HG03439 (cell line): Measurements from ENCODE around the gene DROSHA.
"Not testable (repeated sequence)": the region's sequence is repeated elsewhere in the genome, so short reads cannot be mapped to it uniquely, and the experiment has no call there.

Experiments
- ATAC-seq: cut with Tn5 transposase; IDR thresholded peaks from one replicate; pipeline ENCODE4 v1.9.1; 2021; ENCODE audit warnings: mild to moderate bottlenecking, moderate library complexity; ENCODE audit not compliant: unreplicated experiment

Gene DROSHA, protein sequence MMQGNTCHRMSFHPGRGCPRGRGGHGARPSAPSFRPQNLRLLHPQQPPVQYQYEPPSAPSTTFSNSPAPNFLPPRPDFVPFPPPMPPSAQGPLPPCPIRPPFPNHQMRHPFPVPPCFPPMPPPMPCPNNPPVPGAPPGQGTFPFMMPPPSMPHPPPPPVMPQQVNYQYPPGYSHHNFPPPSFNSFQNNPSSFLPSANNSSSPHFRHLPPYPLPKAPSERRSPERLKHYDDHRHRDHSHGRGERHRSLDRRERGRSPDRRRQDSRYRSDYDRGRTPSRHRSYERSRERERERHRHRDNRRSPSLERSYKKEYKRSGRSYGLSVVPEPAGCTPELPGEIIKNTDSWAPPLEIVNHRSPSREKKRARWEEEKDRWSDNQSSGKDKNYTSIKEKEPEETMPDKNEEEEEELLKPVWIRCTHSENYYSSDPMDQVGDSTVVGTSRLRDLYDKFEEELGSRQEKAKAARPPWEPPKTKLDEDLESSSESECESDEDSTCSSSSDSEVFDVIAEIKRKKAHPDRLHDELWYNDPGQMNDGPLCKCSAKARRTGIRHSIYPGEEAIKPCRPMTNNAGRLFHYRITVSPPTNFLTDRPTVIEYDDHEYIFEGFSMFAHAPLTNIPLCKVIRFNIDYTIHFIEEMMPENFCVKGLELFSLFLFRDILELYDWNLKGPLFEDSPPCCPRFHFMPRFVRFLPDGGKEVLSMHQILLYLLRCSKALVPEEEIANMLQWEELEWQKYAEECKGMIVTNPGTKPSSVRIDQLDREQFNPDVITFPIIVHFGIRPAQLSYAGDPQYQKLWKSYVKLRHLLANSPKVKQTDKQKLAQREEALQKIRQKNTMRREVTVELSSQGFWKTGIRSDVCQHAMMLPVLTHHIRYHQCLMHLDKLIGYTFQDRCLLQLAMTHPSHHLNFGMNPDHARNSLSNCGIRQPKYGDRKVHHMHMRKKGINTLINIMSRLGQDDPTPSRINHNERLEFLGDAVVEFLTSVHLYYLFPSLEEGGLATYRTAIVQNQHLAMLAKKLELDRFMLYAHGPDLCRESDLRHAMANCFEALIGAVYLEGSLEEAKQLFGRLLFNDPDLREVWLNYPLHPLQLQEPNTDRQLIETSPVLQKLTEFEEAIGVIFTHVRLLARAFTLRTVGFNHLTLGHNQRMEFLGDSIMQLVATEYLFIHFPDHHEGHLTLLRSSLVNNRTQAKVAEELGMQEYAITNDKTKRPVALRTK (N-terminal part only)

DNA sequence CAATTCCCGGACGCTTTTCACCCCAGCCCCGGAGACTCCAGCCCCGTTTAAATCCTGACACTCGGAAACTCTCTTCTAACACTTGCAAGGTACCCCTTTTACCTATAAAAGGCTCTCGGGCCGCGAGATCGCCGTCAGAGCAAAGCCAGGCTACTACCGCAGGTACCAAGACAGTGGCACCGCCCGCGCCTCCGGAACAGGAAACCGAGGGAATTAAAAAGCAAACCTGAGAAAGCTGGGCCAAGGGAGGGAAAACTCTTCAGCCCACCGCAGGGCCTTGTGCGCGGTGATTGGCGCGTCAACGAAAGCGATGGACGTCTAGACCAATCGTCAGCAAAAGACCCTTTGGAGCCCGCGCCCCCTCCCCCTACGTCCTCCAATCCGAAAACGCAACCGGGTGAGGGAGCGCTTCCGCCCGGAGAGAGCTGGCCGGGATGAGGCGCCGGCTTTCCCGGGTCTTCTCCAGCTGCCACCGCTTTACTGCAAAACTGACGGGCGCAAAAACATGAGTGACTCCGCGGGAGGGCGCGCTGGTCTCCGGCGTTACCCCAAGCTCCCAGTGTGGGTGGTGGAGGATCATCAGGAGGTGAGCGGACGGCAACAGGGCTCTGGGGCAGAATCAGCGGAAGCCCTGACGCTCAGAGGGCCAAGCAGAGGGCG lies at the start of gene DROSHA, which contains the start of gene C5orf22:
TSS of gene DROSHA (minus strand) at position 206 of the 660 bp plus-strand sequence. CDS start 3,034 bp downstream, outside the sequence.
TSS of gene C5orf22 (plus strand) at position 414 of the 660 bp plus-strand sequence. CDS start at position 506, 92 bp downstream.
- ATAC-seq: peak; percentile 95

DNA sequence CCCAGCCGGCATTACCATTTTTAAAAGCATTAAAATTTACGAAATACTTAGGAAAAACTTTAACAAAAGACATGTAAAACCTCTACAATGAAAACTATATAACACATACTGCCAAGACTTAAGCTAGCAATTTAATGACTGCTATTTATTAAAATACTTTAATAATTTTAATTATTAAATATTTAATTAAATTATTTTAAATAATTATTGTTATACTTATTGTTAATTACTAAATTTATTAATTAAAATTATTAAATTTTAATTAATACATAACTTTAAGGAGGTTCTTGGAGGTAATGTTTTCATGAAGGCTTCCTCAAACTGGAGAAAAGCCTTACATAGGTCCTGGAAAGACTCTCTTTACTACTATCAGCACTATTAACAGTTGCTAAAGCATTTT lies 47.7 kb upstream of the DROSHA start:
- no peak for ATAC-seq

DNA sequence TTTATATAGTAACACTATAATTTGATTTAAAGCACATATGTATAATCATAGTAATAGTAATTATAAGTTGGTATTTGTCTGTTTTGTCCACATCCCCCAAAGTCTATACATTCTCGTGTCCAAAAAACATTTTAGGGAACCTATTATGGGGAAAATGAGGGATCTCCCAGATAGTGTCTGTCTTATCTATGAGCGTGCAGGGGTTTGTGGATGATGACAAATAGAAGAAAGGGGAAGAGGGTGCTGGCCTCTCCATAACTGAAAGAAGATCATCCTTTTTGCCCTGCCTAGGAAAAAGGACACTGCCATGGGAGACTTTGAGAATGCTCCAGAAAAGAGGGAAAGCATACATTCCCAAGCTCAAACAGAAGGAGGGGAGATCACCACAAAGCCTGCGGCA lies 45.5 kb upstream of the DROSHA start:
- no peak for ATAC-seq

DNA sequence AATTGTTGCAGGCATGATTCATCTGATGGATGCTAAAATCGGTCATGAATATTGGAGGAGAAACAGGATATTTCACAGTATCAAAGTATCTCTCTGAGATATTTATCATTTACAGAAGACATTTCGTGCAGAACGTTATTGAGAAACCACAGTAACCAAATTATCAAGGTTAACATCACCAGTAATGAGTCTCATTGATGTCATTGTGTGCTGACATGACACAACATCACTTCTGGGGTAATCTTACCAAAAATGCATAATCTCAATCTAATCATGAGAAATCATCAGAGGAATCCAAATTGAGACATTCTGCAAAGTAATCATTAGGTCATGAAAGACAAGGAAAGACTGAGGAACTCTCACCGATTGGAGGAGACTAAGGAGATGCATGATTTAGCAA lies 42.9 kb upstream of the DROSHA start:
- no peak for ATAC-seq

DNA sequence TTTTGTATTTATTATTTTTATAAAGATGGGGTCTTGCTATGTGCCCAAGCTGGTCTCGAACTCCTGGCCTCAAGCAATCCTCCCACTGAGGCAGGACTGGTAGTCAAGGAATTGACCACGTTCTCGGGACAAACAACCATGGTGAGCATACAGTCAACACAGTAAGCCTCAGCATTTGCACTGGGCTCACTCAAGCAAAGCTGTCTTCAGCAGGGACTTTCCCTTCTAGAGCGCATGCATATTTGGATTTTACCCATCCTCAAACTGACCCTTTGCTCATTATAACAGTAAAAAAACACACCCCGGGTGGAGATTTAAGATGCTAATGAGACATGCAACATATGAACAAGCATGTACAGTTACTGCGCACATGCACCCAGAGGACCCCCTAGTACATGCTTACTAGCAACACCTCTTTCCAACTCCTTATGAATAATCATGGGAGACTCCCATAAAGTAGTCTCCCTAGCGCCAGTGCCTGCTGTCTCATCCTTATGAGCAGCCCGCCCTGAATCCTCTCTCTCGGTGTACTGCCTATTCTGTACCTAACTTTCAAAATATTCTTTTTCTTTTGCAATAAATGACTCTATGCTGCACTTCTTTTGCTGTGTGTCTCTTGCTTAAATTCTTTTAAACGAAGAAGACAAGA lies 41.7 kb upstream of the DROSHA start:
- ATAC-seq: peak; percentile 87

DNA sequence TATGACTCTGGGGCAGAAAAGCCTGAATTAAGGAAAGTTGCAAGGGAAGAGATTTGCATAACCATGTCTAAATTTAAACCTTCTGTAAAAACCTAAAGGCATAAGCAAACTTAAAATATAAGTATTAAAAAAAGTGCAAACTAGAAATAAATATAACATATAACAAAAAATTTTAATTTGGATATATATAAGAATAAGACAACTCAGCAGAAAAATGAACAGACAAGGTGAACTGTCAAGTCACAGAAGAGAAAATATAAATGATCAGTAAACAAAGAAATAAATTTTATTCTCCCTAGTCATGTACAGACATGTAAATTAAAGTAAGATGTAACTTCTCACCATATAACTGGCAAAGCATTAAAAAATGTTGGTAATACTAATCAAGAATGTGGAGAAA lies 37.2 kb upstream of the DROSHA start:
- no peak for ATAC-seq

DNA sequence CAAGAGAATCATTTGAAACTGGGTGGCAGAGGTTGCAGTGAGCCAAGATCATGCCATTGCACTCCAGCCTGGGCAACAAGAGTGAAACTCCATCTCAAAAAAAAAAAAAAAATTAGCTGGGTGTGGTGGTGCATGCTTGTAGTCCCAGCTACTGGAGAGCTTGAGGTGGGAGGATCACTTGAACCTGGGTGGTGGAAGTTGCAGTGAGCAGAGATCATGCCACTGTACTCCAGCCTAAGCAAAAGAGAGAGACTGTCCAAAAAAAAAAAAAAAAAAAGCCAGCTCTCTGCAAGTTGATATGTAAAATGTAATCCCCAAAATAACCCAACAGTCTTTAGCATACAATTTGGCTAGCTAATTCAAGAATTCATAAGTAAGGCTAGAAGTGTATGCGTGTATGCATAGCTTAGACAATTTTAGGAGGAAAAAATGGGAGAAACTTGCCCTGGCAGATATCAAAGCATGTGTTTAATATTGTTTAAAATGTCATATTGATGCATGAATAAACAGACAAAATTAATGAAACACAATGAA lies 36.5 kb upstream of the DROSHA start:
- no peak for ATAC-seq

DNA sequence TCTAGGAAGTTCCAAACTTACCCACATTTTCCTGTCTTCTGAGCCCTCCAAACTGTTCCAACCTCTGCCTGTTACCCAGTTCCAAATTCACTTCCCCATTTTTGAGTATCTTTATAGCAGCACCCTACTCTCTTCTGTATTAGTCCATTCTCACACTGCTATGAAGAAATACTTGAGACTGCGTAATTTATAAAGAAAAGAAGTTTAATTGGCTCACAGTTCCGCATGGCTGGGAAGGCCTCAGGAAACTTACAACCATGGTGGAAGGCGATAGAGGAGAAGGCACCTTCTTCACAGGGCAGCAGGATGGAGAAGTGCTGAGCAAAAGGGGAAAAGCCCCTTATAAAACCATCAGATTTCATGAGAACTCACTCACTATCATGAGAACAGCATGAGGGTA lies 34.5 kb upstream of the DROSHA start:
- not testable (repeated sequence) for ATAC-seq

DNA sequence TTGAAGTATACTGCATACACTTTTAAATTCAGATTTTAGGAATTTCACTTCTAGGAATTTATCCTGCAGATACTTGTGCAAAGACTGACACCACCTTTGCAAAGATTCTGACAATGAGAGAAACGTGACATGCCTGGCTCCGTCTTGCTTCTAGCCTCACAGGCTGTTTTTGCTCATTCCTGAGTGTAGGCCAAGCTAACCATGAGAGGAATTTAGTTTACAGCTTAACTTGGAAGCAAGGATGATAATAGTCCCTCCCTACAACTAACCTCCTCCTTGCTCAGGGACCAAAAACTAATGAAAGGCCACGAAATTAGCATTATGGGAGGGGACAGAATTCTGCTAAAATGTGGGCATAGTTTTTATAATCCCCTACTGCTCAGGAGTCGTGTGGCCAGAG lies 31.3 kb upstream of the DROSHA start:
- no peak for ATAC-seq

DNA sequence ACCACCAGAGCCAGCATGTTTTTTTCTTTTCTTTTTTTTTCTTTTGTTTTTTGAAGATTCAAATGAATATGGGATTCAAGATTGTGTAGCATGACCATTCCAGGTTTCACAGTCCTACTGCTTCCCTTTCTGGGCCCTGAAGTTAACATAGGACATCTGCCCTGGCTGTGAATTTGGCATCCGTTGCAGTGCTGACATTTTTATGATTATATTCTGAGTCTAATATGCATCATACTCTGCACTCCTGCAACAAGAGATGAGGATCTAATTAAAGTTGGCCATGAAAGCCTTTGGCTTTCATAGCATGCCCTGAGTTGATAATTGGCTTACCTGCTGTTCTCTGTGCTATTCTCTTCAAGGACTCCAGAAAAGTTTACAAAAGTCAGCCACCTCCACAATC lies 30.1 kb upstream of the DROSHA start:
- ATAC-seq: no peak

DNA sequence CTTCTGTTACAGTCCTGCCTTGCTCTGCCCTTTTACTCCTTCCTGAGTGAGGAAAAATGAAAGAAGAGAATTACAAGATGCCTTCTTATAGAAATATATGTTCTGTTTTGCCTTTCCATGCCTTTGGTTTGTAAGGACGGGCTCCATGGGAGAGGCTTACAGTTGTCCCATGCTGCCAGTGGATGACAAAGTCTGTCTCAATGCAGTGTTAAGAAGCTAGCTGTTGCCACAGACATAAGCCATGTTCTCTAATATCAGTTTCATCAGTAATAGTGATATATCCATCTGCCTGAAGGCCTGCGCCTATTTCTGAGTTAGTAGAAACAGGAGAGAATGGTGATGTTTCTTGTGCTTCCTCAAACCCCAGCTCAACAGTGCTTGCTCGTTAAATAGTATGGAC lies 28.0 kb upstream of the DROSHA start:
- no peak for ATAC-seq

DNA sequence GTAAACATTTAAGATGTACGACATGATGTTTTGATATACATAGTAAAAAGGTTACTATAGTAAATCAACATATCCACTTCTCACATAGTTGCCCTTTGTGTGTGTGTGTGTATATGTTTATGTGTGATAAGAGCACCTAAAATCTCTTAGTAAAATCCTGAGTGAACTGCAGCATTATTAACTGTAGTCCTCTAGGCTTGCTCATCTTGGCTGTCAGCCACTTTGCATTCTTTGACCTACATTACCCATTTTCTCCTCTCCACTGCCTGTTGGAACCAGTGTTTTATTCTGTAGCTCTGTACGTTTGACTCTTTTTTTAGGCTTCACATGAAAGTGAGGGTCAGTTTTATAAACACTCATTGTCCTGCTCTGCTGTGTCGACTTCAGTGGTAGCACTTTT lies 24.6 kb upstream of the DROSHA start:
- ATAC-seq: no peak

DNA sequence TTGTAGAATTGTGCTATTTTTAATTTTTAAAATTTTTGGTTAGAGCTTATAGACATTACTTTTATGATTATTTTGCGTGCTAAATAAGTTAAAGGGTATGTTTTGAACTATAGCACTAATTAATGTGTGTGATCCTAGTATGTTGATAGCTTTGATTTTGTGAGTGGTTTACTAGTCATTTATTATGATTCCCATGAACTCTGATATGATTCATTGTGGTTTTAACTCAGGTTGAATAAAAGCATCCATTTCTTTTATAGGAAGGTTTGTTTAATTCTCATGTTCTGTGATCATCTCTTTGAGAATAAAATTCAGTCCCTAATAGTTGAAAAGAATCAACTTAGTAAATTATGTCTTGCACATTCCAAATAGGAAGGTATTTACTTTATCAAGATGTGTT lies 22.7 kb upstream of the DROSHA start:
- ATAC-seq: no peak

DNA sequence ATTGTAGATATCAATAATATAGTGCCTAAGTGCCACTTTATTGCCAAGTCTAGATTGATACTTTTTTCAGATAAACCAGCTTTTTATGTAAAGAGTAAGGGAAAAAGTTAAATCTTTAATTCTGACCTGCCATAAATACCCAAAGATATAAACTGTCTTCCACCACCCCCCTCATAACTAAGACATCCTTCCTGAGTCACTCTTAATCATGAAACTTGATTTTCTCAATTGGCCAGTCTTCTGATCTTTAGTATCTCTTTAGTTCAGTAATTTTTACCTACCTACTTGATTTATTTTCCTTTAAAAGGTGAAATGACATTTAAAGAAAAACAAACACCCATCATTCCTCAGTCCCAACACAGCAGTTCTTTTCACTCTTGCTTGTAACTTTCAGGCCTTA lies 22.0 kb upstream of the DROSHA start:
- ATAC-seq: no peak

DNA sequence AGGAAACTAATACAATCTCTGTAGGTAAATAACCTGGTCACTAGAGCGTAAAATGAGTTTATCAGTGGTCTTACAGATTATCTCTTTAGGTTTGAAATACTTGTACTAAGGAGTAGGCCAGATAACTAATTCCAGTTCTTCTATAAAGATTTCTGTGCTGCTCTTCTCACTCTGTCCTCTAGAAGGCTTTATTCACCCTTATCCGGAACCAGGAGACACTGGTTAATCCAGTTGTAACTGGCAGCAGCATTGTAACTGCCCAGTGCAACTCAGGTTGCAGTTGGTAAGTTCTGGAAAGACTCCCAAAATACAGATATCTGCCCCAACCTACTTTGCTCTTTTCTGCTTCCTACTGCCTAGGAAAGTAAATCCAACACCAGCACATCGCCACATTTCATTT lies 20.0 kb upstream of the DROSHA start:
- no peak for ATAC-seq

DNA sequence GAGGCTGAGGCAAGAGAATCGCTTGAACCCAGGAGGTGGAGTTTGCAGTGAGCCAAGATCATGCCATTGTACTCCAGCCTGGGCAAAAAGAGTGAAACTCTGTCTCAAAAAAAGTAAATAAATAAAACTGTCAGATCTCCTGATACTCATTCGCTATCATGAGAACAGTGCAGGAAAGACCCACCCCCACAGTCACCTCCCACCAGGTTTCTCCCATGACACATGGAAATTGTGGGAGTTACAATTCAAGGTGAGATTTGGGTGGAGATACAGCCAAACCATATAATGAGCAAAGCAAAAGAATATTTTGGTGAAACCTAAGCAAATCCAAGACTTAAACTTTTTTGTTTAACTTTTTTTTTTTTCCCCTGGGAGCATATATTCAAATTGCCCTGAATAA lies 17.2 kb upstream of the DROSHA start:
- not testable (repeated sequence) for ATAC-seq

DNA sequence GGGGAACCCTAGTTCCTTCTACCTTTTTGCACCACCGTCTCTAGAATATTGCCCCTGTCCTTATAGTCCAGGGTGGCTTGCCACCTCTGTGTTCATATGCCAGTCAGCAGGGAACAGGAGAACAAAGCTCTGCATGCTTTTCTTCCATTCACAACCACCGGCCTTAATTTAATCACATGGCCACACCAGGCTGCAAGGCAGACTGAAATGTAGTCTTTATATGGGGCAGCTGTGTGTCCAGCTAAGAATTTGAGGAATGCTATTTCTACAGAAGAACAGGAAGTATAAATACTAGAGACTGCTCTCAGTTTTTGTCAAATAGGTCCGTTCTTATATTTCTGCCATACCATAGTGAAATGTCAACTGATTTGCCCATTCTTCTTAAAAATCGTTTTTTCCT lies 6.0 kb upstream of the DROSHA start:
- no peak for ATAC-seq

DNA sequence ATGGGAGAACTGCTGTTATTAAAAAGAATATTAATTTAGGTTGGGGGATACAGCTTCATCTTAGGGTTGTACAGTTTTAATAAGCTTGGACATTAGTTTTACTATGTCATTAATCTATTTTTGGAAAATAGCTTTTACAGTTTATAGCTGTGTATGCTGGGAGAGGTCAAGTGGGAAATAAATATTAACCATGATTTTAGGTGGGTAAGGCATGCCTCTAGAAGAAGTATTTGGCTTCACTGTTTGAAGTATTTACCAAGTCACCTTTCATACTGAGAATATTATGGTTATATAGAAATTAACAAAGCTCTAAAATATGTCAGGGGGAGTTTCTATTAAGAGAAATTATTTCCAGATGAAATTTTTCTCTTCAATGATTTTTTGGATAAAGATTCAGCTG lies 5.5 kb upstream of the DROSHA start:
- ATAC-seq: no peak

DNA sequence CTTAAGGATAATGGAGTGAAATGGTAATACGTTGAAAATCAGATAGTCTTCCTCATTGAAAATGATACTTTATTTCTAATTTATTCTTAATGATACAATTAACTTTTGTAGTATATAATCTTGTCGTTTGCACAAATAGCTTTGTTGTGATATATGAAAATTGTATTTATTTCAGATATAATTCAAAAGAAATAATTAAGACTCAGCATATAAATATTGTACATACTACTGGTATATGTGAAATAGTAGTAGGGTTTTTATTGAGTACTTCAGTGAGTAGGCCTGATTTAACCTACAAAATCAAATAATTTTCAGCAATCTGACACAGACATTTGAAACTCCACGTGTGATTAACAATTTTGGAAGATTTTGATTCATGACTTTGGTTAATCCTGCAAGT lies 5.0 kb upstream of the DROSHA start:
- no peak for ATAC-seq

DNA sequence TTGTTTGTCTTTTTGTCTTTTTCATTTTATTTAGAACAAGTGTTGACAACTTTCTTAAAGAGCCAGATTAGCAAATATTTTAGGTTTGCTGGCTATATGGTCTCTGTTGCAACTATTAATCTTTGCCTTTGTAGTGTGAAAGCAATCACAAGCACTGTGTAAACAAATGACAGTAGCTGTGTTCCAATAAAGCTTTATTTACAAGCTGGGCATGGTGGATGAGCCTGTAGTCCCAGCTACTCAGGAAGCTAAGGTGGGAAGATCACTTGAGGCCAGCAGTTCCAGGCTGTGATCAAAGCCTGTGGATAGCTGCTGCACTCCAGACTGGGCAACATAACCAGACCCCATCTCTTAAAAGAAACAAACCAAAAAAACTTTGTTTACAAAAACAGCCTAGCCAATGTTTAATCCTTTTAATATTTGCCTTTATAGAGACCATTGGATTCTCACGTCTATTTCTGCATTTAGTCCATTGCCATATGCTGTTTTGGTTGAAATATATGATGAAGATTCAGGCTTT lies 2.7 kb upstream of the DROSHA start:
- ATAC-seq: no peak
